ENCODE measurements around the gene DPP6.

- no peak for TF ChIP-seq POLR2A (IDR thresholded peaks at IDR 0.05)
- TF ChIP-seq, protein P1, sequence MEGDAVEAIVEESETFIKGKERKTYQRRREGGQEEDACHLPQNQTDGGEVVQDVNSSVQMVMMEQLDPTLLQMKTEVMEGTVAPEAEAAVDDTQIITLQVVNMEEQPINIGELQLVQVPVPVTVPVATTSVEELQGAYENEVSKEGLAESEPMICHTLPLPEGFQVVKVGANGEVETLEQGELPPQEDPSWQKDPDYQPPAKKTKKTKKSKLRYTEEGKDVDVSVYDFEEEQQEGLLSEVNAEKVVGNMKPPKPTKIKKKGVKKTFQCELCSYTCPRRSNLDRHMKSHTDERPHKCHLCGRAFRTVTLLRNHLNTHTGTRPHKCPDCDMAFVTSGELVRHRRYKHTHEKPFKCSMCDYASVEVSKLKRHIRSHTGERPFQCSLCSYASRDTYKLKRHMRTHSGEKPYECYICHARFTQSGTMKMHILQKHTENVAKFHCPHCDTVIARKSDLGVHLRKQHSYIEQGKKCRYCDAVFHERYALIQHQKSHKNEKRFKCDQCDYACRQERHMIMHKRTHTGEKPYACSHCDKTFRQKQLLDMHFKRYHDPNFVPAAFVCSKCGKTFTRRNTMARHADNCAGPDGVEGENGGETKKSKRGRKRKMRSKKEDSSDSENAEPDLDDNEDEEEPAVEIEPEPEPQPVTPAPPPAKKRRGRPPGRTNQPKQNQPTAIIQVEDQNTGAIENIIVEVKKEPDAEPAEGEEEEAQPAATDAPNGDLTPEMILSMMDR (IDR thresholded peaks at IDR 0.05), result no peak
- TF ChIP-seq EP300 (IDR thresholded peaks at IDR 0.05), result no peak
Measured at GRCh38 chr7:154441811-154442210, 389.6 kb downstream of the DPP6 start.

Data from ovary (tissue), 3 donors.